Smooth muscle cell (in vitro differentiated cells): ENCODE results near the gene ANXA8L1. TPM values are rescaled to one million over a fixed set of nuclear protein-coding genes. Genes with fewer than 3 reads are reported as not detected.
"Not testable (repeated sequence)": the region's sequence is repeated elsewhere in the genome, so short reads cannot be mapped to it uniquely, and the experiment has no call there.

Experiments
- DNase-seq: peaks from one replicate; lab custom pipeline; 2025; ENCODE audit not compliant: unreplicated experiment; lab: John Stamatoyannopoulos, UW
- H2AFZ ChIP-seq: fragments of 200-600 bp; sonication (generic); 2 replicates; pipeline ENCODE4 v1.6.0; 2016; ENCODE audit warnings: antibody characterized with exemption, low read depth, mild to moderate bottlenecking
- H3F3A ChIP-seq: fragments of 200-600 bp; sonication (generic); 2 replicates; pipeline ENCODE4 v1.6.0; 2017; ENCODE audit warnings: antibody characterized with exemption, low read depth
- H3K27ac ChIP-seq: fragments of 200-600 bp; sonication (generic); 2 replicates; pipeline ENCODE4 v1.5.1; 2016; ENCODE audit warnings: low read depth, mild to moderate bottlenecking
- H3K27me3 ChIP-seq: fragments of 200-600 bp; sonication (generic); 2 replicates; pipeline ENCODE4 v1.6.1; 2016; ENCODE audit warnings: low read depth, mild to moderate bottlenecking
- H3K36me3 ChIP-seq: fragments of 200-600 bp; sonication (generic); 2 replicates; pipeline ENCODE4 v1.5.1; 2016; ENCODE audit warnings: low read depth
- H3K4me1 ChIP-seq: fragments of 200-600 bp; sonication (generic); 2 replicates; pipeline ENCODE4 v1.5.1; 2016; ENCODE audit warnings: low read depth
- H3K4me2 ChIP-seq: fragments of 200-600 bp; sonication (generic); 2 replicates; pipeline ENCODE4 v1.6.0; 2016; ENCODE audit warnings: mild to moderate bottlenecking
- H3K4me3 ChIP-seq: fragments of 200-600 bp; sonication (generic); 2 replicates; pipeline ENCODE4 v1.5.1; 2016; ENCODE audit warnings: mild to moderate bottlenecking
- H3K79me2 ChIP-seq: fragments of 200-600 bp; sonication (generic); 2 replicates; pipeline ENCODE4 v1.6.0; 2016; ENCODE audit warnings: low read depth, mild to moderate bottlenecking
- H3K9ac ChIP-seq: fragments of 200-600 bp; sonication (generic); 2 replicates; pipeline ENCODE4 v1.6.0; 2016; ENCODE audit warnings: low read depth
- H3K9me3 ChIP-seq: fragments of 200-600 bp; sonication (generic); replicated peaks from 2 replicates; pipeline ENCODE4 v1.5.1; 2016; ENCODE audit warnings: low read depth
- H4K20me1 ChIP-seq: fragments of 200-600 bp; sonication (generic); 2 replicates; pipeline ENCODE4 v1.6.0; 2016; ENCODE audit warnings: low read depth
- WGBS: methylation state at CpG from one replicate; pipeline ENCODE4 v1.1.7; 2016; ENCODE audit warnings: low lambda C conversion rate; 5-methylcytosine and 5-hydroxymethylcytosine counted together
- polyA plus RNA-seq: library from polyadenylated mRNA; unstranded; fragments of >200 nt; fragmentation: Nextera tagmentation; extraction: Ambion mirVana; gene quantifications from 2 replicates; pipeline ENCODE4 v1.2.1, GENCODE V29; 2016
- total RNA-seq: library from RNA; depleted of rRNA; stranded (reverse); fragments of >200 nt; gene quantifications from 2 replicates; pipeline ENCODE4 v1.2.3, GENCODE V29; 2014
- TF ChIP-seq, protein P1 (sequence below): fragments of 200-600 bp; sonication (generic); IDR thresholded peaks from 2 replicates; pipeline ENCODE4 v1.5.1; 2017; ENCODE audit warnings: borderline replicate concordance, mild to moderate bottlenecking, antibody characterized with exemption; ENCODE audit not compliant: insufficient read depth, poor library complexity, severe bottlenecking

Gene ANXA8L1
- total and polyA plus RNA-seq, 2 experiments from 2014 or later = 11.5 to 81.1 TPM

DNA sequence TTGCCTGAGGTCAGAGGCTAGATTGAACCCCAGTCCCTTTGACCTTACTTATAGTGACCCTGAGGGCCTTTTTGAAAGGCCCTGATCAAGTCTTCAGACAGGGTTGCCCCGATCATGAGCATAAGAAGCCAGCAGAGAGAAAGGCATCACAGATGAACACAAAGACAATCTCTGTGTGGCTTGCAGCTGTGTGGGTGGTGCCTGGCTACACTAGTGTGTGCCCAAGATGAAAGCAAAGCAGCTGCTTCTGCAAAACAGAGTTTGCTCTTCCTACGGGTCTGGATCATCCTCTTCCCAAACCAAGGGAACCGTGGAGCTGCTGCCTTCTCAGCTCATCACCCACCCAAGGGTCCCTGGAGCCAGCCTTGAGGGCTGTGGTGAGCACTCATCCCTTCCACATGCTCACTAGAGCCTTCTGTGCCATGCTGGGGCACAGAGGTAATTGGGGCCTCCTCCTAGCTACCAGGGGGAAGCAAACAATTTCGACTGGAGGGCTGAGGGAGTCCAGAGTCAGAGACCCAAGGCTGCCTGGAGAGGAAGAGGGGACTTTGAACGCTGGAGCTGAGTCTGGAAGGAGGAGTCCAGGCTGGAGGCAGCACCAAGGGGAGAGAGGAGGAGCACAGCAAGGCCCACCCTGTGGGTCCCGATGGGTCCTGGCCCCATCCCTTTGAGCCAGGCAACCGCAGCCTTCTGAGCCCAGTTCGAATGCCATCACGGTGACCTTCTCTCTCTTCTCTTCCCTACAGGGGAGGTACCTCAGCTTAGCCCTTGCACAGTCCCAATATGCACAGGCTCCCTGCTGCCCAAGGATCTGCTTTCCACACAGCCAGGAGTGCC is 46.5 kb upstream of the ANXA8L1 start:
- Histone ChIP-seq H3K79me2 (no peaks in the 10 kb centered on the region), H3K27ac (no peak overlapping the region), H3K4me3 (no peak overlapping the region), H3K36me3 (no peaks in the 10 kb centered on the region), H4K20me1 (no peaks in the 10 kb centered on the region), H3K9me3 (no peaks in the 10 kb centered on the region), H3K27me3 (peaks cover 3% of the 10 kb centered on the region), H3F3A (no peaks in the 10 kb centered on the region), H3K4me2 (no peak overlapping the region), H2AFZ (no peak overlapping the region), H3K4me1 (no peaks in the 10 kb centered on the region), H3K9ac (no peak overlapping the region)
- DNase-seq = no peak
- 83% methylated on average over 9 of the region's 9 CpGs for WGBS
- TF ChIP-seq, protein P1, sequence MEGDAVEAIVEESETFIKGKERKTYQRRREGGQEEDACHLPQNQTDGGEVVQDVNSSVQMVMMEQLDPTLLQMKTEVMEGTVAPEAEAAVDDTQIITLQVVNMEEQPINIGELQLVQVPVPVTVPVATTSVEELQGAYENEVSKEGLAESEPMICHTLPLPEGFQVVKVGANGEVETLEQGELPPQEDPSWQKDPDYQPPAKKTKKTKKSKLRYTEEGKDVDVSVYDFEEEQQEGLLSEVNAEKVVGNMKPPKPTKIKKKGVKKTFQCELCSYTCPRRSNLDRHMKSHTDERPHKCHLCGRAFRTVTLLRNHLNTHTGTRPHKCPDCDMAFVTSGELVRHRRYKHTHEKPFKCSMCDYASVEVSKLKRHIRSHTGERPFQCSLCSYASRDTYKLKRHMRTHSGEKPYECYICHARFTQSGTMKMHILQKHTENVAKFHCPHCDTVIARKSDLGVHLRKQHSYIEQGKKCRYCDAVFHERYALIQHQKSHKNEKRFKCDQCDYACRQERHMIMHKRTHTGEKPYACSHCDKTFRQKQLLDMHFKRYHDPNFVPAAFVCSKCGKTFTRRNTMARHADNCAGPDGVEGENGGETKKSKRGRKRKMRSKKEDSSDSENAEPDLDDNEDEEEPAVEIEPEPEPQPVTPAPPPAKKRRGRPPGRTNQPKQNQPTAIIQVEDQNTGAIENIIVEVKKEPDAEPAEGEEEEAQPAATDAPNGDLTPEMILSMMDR = no peak

DNA sequence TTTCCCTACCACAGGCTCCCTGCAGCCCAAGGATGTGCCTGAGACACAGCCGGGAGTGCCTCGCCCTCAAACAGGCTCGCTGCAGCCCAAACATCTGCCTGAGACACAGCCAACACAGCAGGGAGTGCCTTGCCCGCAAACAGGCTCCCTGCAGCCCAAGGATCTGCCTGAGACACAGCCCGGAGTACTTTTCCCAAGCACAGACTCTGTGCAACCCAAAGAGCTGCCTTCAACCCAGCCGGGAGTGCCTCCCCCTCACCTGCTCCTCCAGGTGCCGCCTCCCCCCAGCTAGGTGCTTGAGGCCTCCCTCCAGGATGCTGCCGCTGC is 45.9 kb upstream of the ANXA8L1 start:
- H3K4me2 ChIP-seq = no peak overlapping the region
- WGBS = 69% methylated on average over 8 of the region's 8 CpGs
- H3F3A ChIP-seq = no peaks in the 10 kb centered on the region
- TF ChIP-seq, protein P1 = no peak
- no peaks in the 10 kb centered on the region for H3K36me3 ChIP-seq
- H3K4me1 ChIP-seq = no peaks in the 10 kb centered on the region
- H3K9ac ChIP-seq = no peak overlapping the region
- no peak overlapping the region for H3K27ac ChIP-seq
- no peak for DNase-seq
- no peaks in the 10 kb centered on the region for H3K79me2 ChIP-seq
- H3K9me3 ChIP-seq = no peaks in the 10 kb centered on the region
- no peaks in the 10 kb centered on the region for H4K20me1 ChIP-seq
- H3K27me3 ChIP-seq = peaks cover 3% of the 10 kb centered on the region
- H3K4me3 ChIP-seq = no peak overlapping the region
- H2AFZ ChIP-seq = no peak overlapping the region

DNA sequence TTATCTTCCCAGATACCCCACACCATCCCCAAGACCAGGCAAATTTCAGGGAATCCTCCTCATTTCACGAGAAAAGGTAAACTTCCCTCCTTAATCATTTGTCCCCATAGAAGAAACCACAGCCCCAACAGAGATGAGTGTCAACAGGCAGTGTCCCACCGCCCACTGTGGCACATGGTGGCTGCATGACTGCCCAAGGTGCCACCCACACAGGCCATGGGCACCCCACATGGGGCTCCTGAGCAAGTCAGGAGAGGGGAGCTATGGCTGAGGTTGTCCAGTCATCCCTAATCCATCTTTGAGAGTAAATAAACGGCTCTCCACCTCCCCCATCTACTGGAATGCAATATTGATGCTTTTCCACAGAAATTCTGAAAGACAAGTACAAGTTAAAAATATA is 44.7 kb upstream of the ANXA8L1 start:
- H3K4me1 ChIP-seq = no peaks in the 10 kb centered on the region
- H2AFZ ChIP-seq = no peak overlapping the region
- H3K27ac ChIP-seq = no peak overlapping the region
- no peak overlapping the region for H3K9ac ChIP-seq
- H3F3A ChIP-seq = no peaks in the 10 kb centered on the region
- no peaks in the 10 kb centered on the region for H3K9me3 ChIP-seq
- TF ChIP-seq, protein P1 = no peak
- no peak for DNase-seq
- peaks cover 3% of the 10 kb centered on the region for H3K27me3 ChIP-seq
- no peaks in the 10 kb centered on the region for H3K36me3 ChIP-seq
- no peak overlapping the region for H3K4me3 ChIP-seq
- no peak overlapping the region for H3K4me2 ChIP-seq
- H4K20me1 ChIP-seq = no peaks in the 10 kb centered on the region
- no peaks in the 10 kb centered on the region for H3K79me2 ChIP-seq
- 90% methylated on average over 3 of the region's 3 CpGs for WGBS

DNA sequence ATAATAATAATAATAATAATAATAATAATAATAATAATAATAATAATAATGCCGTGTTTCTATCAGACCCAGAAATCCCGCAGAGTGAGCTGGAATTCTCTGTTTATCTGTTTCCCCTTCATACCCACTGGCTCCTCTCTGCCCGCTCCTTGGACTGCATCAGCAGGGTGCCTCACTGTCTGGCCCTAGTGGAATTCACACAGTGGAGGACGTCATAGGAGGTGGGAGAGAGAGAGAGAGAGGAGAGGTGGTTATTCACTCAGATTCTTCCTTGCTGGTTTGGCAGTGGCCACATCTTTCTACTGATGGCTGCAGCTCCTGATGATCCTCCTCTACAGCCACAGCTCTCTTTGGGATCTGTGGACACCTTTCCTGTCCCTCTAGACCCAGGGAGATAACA is 10.1 kb upstream of the ANXA8L1 start:
- H4K20me1 ChIP-seq, H3K9me3 ChIP-seq, DNase-seq: not testable (repeated sequence)

DNA sequence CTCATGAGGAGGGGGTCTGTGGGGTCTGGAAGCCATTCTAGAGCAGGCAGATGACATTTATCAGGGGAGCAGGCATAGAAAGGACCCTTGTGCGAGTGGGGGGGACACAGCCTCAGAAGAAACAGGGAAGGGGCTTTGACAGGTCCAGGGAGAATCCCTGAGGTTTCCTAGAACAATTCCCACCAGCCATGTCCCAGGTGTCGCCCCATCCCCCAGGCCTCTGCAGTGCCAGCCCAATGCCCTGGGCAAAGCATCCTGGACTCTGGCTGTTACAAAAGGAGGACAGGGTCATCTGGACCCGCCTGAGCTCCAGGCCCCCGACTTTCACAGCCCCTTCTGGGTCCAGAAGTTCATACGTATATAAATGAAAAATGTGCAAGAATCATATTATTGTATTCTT is 8.4 kb upstream of the ANXA8L1 start:
- H3K9me3 ChIP-seq, H3K79me2 ChIP-seq, DNase-seq, H3K36me3 ChIP-seq, H3F3A ChIP-seq, H2AFZ ChIP-seq, H3K4me1 ChIP-seq, H3K27me3 ChIP-seq, H3K9ac ChIP-seq, H3K27ac ChIP-seq, H3K4me3 ChIP-seq, H3K4me2 ChIP-seq, H4K20me1 ChIP-seq: not testable (repeated sequence)
- no CpG with 5 or more reads among the region's 5 CpGs for WGBS

More for the DNA sequence above, 10.1 kb upstream of the ANXA8L1 start:
- H3K27me3 ChIP-seq, H3K4me2 ChIP-seq, H3K36me3 ChIP-seq, H3K79me2 ChIP-seq, H3K4me3 ChIP-seq, H3K9ac ChIP-seq, H3F3A ChIP-seq, H3K4me1 ChIP-seq, H2AFZ ChIP-seq, H3K27ac ChIP-seq: not testable (repeated sequence)
- WGBS = 71% methylated on average over 2 of the region's 4 CpGs

DNA sequence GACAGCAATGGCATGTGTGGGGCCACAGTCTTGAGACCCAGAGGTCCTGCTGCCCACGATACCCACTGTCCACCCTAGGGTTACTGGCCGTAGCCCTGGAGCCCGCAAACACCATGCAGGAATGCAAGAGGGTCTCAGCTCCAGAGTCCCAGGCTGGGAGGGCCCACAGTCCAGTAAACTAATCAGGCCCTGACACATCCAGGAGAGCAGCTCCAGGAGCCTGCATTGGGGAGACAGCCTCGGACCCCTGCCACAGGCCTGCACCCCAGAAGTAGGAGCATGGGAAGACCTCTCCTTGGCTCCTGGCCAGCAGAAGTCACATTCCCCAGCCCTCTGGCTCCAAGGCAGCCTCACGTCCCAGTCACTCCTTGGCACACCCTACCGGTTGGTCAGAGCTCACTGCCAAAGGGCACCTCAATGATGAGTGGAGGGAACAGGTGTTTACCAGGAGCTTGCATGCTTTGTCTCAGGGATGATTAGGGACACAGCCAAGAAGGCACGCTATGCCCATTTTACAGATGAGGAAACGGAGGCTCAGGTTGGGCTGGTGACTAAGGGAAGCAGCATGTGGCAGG is 7.8 kb upstream of the ANXA8L1 start:
- H3K4me2 ChIP-seq, H3K27me3 ChIP-seq, H3K4me3 ChIP-seq, H3F3A ChIP-seq, H3K4me1 ChIP-seq, H2AFZ ChIP-seq, H3K79me2 ChIP-seq, H3K9me3 ChIP-seq, H3K36me3 ChIP-seq, H3K27ac ChIP-seq, H4K20me1 ChIP-seq, DNase-seq, H3K9ac ChIP-seq: not testable (repeated sequence)
- 95% methylated on average over 5 of the region's 8 CpGs for WGBS
